Measurements from ENCODE around the gene APBA2.

APBA2 gene

GRCh38 chr15:28942046-28942445, 56.3 kb downstream of the APBA2 start:
- DNase-seq = no peak

- DNase-seq = no peak
These were observed 56.8 kb downstream of the APBA2 start for GRCh38 chr15:28942571-28942970.

GRCh38 chr15:28943146-28943545, 57.4 kb downstream of the APBA2 start:
- DNase-seq = no peak

- DNase-seq = no peak
These were observed 57.9 kb downstream of the APBA2 start for GRCh38 chr15:28943611-28944230.

- no peak for DNase-seq
These were observed 58.5 kb downstream of the APBA2 start for GRCh38 chr15:28944286-28944685.

GRCh38 chr15:28944696-28945300, 59.0 kb downstream of the APBA2 start:
- no peak for DNase-seq

GRCh38 chr15:28945626-28946230, 60.0 kb downstream of the APBA2 start:
- DNase-seq = no peak

GRCh38 chr15:28946803-28947202, 61.0 kb downstream of the APBA2 start:
- no peak for DNase-seq

- DNase-seq = no peak
These were observed 61.5 kb downstream of the APBA2 start for GRCh38 chr15:28947221-28947674.

- no peak for DNase-seq
These were observed 62.3 kb downstream of the APBA2 start for GRCh38 chr15:28948036-28948435.

- no peak for DNase-seq
These were observed 65.1 kb downstream of the APBA2 start for GRCh38 chr15:28950916-28951315.

- DNase-seq = peak; percentile 82
These were observed 67.1 kb downstream of the APBA2 start for GRCh38 chr15:28952666-28953491.

GRCh38 chr15:28953573-28954195, 67.9 kb downstream of the APBA2 start:
- DNase-seq = no peak

GRCh38 chr15:28954466-28955159, 68.8 kb downstream of the APBA2 start:
- no peak for DNase-seq

- no peak for DNase-seq
These were observed 69.6 kb downstream of the APBA2 start for GRCh38 chr15:28955160-28955992.

- DNase-seq = no peak
These were observed 70.2 kb downstream of the APBA2 start for GRCh38 chr15:28955993-28956421.

- DNase-seq = no peak
These were observed 70.7 kb downstream of the APBA2 start for GRCh38 chr15:28956491-28956890.

- DNase-seq = no peak
These were observed 72.1 kb downstream of the APBA2 start for GRCh38 chr15:28957606-28958498.

GRCh38 chr15:28959326-28959725, 73.6 kb downstream of the APBA2 start:
- no peak for DNase-seq

GRCh38 chr15:28960979-28961378, 75.2 kb downstream of the APBA2 start:
- no peak for DNase-seq
